HG03558 (cell line): ENCODE measurements around the gene AGPAT4.
"Not testable (repeated sequence)": the region's sequence is repeated elsewhere in the genome, so short reads cannot be mapped to it uniquely, and the experiment has no call there.

Source experiments
- ATAC-seq: cut with Tn5 transposase; IDR thresholded peaks from one replicate; pipeline ENCODE4 v1.9.1; 2021; ENCODE audit warnings: moderate number of reproducible peaks; ENCODE audit not compliant: unreplicated experiment; ENCODE audit errors: extremely low read depth

Gene AGPAT4

GRCh38 chr6:161172769-161173168 lies 101.1 kb downstream of the AGPAT4 start:
- not testable (repeated sequence) for ATAC-seq

- no peak for ATAC-seq
Measured at GRCh38 chr6:161171207-161171606, 102.7 kb downstream of the AGPAT4 start.

- ATAC-seq, result no peak
Measured at GRCh38 chr6:161169696-161170095, 104.2 kb downstream of the AGPAT4 start.

GRCh38 chr6:161169035-161169434 lies 104.8 kb downstream of the AGPAT4 start:
- no peak for ATAC-seq

GRCh38 chr6:161168281-161168891 lies 105.5 kb downstream of the AGPAT4 start:
- ATAC-seq, result no peak

GRCh38 chr6:161166677-161167076 lies 107.2 kb downstream of the AGPAT4 start:
- ATAC-seq, result no peak

GRCh38 chr6:161166176-161166575 lies 107.7 kb downstream of the AGPAT4 start:
- no peak for ATAC-seq

- no peak for ATAC-seq
Measured at GRCh38 chr6:161164182-161164625, 109.7 kb downstream of the AGPAT4 start.

GRCh38 chr6:161163466-161164181 lies 110.2 kb downstream of the AGPAT4 start:
- ATAC-seq, result no peak

- no peak for ATAC-seq
Measured at GRCh38 chr6:161162722-161163121, 111.1 kb downstream of the AGPAT4 start.

GRCh38 chr6:161161889-161162624 lies 111.8 kb downstream of the AGPAT4 start:
- no peak for ATAC-seq

- no peak for ATAC-seq
Measured at GRCh38 chr6:161161121-161161520, 112.7 kb downstream of the AGPAT4 start.

GRCh38 chr6:161154796-161155335 lies 119.0 kb downstream of the AGPAT4 start:
- ATAC-seq, result no peak

GRCh38 chr6:161153725-161154124 lies 120.1 kb downstream of the AGPAT4 start:
- no peak for ATAC-seq

GRCh38 chr6:161152907-161153662 lies 120.8 kb downstream of the AGPAT4 start:
- no peak for ATAC-seq

- ATAC-seq, result no peak
Measured at GRCh38 chr6:161152527-161152862, 121.4 kb downstream of the AGPAT4 start.

- ATAC-seq, result no peak
Measured at GRCh38 chr6:161151660-161152526, 122.0 kb downstream of the AGPAT4 start.

GRCh38 chr6:161151059-161151645 lies 122.7 kb downstream of the AGPAT4 start:
- ATAC-seq, result no peak

GRCh38 chr6:161150566-161150965 lies 123.3 kb downstream of the AGPAT4 start:
- ATAC-seq, result no peak
